Stimulated activated CD4-positive, alpha-beta T cell treated with anti-CD3 and anti-CD28 coated beads, TNF-alpha, amount 100 ng/mL, for 4 hours (primary cell): ENCODE measurements around the gene ANAPC13.

Experiments used
- DNase-seq, 3 experiments: peaks; one replicate each; pipeline ENCODE4 v3.0.0-alpha.2; 2020; ENCODE audit warnings: low read depth in 3 of 3

ANAPC13 gene

DNA sequence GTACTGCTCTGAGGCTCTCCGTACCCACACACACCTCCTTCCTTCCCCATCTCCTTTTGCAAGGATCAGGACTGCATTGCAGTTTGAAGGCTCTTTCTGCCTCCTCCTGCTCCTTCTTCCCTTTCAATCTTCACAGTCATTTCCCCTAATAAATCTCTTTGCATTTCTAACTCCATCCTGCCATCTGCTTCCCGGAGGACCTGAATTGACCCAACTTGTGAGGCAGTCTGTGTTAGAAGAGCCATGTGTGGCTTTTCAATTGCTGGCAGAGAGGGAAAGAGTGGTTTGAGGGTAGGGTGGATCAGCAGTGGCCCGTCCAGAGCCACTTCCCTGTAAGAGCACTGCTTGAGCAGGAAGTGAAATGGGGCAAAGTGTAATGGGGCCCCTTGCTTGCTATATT is 35.8 kb downstream of the ANAPC13 start:
- DNase-seq, result no peak

DNA sequence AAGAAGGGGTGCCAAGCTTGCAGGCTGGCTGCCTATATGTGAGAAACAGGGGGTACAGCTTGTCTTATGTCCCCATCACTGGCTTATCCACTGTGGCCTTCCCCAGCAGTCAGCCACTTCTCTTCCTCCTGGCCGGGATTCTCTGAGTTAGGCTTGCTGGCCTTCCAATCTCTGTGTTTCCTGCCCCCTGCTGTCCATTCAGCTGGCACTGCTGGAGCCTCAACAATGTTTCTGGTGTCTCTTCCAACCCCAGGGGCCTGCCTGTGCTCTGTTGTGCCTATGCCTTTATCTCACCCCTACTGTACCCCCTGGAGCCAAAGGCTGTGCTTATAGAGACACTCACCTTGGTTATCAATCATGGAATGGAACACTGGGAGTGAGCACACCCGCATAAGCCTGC is 36.5 kb downstream of the ANAPC13 start:
- DNase-seq, result no peak

DNA sequence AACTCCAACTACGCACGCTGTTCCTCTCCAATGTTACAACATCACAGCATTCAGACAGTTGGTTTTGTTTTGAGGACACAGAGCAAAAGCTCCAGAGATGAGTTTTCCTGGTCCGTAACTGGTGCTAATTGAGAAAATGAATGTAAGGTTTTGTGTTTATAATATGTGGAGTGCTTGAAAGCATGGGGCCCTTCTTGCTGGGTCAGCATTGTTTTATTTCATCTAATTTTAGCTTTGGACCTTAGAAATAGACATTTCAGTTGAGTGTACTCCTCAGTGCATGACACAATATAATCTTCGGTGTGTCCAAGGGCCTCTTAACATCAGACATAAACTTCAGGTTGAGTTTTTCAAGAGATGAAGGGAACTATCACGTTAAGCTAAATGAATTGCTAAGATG is 37.1 kb downstream of the ANAPC13 start:
- DNase-seq, result no peak

DNA sequence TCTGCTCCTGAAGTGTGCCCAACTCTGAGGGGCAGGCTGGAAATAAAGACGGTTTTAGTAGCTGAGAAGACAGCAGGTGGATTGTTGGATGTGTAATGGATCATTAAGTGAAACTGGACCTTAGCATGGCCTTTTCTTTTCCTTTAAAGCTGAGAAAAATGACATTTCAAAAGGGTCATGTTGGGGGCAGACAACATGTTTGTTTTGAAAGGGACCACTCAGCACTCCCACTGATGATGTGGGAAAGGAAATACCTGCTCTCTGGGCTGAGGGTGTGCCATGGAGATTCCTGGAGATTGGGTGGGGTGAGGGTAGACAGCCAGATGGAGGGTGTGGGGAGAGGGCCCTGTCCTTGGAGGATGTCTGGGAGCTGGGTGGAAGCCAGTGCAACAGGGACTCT is 38.4 kb downstream of the ANAPC13 start:
- no peak for DNase-seq

DNA sequence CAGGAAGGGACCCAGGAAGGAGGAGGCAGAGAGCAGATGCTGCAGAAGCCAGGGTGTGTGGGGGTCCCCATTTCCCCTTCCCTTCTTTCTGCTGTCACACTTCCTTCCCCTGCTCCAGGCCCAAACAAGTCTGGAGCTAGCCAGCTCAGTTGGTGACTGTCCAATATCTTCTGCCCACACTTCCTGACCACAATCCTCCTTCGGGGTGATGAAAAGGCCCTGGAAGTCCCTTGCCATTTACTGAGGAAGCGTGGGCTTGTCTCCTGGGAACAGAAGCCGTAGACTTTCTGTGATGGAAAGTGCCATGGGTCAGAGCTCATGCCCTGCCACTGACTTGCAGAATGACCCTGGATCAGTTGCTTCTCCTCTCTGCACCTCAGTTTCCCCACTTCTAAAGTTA is 39.0 kb downstream of the ANAPC13 start:
- DNase-seq, result no peak

DNA sequence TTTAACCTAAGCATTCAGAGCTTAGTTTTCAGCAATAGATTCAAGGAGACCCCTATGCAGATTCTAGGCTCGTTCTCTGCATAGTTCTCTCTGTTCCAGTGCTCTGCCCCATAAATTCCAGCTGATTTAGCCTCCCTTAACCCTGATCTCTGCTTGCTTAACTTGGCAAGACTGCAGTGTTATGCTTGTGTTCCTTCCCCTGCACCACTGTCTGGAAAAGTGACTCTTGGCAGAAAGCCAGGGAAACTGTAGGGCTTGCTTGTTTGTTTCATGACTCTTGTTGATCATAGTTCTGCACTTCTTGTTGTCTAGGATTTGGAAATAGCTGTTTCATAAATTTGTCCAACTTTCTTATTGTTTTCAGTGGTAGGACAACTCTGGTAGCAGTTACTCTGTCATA is 40.1 kb downstream of the ANAPC13 start:
- DNase-seq, result no peak

DNA sequence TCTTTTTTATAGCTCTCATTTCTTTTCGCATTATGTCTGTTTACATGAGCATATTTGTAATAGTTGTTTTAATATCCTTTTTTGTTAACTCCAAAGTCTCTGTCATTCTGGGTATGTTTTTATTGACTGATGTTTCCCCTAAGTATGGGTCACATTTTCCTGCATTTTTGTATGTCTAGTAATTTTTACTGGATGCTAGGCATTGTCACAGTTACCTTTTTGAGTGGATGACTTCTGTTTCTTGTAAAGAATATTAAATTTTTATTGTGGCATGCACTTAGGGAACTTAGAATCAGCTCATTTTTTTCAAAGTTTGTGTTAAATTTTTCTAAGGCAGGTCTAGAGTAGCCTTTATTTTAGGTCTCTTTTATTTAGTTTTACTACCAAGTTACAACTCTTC is 40.7 kb downstream of the ANAPC13 start:
- DNase-seq, result no peak

DNA sequence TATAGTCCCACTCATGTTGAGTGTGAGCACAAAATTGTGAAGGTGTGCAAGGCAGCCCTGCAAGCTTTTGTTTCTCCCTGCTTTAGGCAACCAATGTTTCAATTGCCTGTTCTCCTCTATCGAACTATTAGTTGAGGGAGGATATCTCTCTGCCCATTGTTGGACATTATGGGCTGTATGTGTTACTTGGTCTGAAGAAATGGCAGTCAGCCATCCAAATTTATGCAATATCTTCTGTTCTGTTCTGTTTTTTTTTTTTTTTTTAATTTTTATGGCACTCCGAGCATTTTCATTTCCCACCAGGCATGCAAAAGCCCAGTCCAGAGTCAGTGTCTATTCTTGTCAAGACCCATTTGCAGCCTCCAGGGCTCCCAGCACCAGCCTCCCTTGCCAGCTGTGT is 44.0 kb downstream of the ANAPC13 start:
- no peak for DNase-seq

DNA sequence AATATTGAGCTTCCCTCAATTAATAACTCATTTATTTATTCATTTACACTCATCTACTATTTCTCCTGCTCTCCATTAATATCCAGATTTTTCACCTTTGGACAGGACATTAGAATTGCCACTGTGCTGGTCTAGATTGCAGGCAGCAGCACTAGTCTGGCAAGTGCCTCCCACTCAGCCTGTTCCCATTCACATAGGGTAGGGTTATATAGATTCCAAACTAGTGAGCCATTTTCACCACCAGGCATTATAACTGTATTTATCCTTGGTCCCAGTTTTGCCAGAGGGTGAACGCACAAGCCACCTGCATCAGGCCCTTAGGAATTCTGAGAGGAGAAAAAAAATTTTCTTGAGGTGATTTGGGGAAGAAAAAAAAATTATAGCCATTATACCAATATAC is 44.5 kb downstream of the ANAPC13 start:
- no peak for DNase-seq

DNA sequence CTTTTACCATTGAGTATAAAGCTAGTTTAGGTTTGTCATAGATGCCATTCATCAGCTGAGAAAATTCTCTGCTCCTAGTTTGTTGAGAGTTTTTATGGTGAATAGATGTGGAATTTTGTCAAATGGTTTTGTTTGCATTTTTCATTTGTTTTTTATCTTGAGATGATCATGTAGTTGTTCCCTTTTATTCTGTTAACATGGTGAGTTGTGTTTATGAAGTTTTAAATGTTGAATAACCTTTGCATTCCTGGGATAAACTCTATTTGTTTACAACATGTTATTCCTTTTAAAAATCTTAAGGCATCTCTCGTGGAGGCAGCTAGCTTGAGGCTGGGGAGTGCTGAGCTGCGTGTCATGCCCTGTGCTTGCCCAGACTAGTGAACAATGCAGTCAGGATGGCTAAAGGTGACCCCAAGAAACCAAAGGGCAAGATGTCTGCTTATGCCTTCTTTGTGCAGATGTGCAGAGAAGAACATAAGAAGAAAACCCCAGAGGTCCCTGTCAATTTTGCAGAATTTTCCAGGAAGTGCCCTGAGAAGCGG is 48.5 kb downstream of the ANAPC13 start:
- DNase-seq, result no peak

DNA sequence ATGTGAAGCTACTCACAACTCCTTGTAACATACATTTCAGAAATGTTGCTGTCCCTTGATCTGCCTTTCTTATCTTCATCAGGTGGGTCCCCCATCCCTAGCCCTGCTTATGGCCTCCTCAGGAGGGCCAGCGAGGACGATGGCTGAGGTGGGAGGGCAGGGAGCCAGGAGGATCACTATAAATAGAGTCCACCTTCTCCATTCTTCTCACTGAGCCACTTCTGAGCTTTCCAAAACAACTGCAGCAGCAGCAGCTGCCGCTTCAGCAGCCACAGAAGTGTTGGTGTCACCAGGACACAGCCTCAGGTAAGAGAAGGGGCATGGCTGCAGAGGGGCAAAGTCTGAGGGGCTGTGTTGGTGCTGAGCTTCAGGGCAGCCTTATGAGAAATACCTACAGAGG is 53.5 kb downstream of the ANAPC13 start:
- DNase-seq, result no peak

DNA sequence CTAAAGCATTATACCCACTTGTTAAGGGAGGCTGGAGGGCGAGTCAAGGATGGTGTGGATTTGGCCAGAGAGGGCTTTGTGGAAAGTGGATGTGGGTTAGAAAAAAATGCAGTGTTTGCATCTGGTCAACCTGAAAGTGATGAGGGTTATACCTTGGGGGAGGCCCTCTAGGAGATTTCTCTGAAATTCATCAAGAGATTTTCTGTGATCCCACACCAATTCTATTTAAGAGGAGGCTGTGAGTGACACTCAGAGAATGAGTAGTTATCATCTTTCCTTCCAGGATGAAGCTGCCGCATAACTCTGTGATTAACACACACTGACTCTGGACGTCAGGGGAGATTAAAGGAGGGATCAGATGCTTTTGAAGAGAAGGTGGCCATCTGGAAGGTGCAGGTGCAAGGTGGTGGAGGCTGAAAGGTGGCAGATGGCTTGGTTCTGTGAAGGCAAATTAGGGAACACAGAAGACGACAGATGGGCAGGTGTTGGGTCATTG is 54.8 kb downstream of the ANAPC13 start:
- DNase-seq, result no peak

DNA sequence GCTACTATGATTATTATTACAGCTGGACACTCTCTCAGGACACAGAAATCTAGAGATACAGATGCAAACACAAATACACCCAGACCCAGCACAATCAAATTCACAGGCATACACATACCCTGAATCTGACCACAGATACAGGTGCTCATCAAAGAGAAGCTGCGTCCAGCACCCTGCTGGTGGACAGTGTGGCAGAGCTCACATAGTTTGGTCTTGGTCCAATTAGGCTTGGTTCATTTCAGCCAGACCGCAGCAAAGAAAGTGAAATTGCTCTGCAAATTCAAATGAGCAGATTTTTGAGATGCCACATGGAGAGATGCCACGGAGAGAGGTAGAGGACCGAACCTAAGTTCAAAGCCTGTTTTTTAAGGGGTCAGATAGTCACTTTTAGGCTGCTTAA is 55.6 kb downstream of the ANAPC13 start:
- no peak for DNase-seq

DNA sequence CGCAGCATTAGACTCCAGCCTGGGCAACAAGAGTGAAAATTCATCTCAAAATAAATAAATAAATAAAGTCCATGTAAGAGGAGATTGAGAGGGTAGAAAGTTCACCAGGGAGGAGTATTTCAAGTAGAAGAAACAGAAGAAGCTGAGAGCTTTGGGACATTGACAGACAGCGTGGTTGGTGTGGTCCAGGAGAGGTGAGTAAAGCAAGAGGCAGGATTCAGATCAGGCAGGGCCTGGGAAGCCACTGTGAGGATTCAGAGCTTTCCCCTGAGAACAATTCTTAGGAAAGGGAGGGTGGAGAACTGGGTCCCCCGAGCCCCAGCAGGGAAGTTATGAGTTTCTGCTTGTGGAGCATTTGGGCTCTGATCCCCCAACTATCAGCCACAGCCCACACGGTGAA is 57.4 kb downstream of the ANAPC13 start:
- no peak for DNase-seq
